ENCODE results near the gene DNMT3L.
"Not testable (repeated sequence)": the region's sequence is repeated elsewhere in the genome, so short reads cannot be mapped to it uniquely, and the experiment has no call there.

GRCh38 chr21:44197156-44197516 is 64.6 kb downstream of the DNMT3L start:
- not testable (repeated sequence) for TF ChIP-seq POLR2A, CTCF, POLR2AphosphoS5, EP300 (IDR thresholded peaks at IDR 0.05)
